Measurements from ENCODE around the gene GNPTAB. TPM values are rescaled to one million over a fixed set of nuclear protein-coding genes. Genes with fewer than 3 reads are reported as not detected.
"Not testable (repeated sequence)": the region's sequence is repeated elsewhere in the genome, so short reads cannot be mapped to it uniquely, and the experiment has no call there.

Gene GNPTAB
- total RNA-seq, 1 experiment from 2014 or later: 110 TPM

DNA sequence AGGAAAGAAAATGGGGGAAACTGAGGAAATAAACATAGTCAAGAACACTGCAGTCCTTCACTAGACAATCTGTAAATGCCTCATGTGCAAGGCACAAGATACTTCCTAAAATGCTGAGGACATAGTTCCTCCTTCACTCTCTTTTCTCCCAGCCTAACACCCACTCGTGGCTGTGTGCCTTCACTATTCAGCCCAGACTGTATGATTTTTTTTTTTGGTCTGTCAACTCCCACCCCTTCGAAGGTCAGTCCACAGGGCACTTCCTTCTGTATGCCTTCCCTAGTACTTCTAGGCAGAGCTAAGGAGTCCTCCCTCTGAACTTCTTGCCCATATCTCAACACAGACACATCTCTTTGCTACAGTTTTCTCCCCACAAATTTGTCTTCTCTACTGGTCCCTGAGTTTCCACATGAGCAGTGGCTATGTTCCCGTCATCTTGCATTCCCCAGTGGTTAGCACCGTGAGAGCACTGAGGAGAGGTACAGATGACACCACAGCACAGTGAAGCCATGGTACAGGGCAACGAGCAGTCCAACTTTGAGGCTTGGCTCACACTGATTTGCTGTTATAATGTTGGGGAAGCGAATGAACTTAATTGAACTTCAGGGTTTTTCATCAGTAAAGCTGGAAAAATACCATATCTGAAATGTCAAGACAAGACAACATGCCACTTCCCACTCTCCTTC, 67.4 kb downstream of the GNPTAB start:
- DNase-seq (ENCODE audit: low read depth, low spot score): no peak
- in situ Hi-C loops (cut with HindIII; ENCODE audit: low pct_unique_long_range_greater_than_20kb, low sequenced_read_pairs): no loop called here

DNA sequence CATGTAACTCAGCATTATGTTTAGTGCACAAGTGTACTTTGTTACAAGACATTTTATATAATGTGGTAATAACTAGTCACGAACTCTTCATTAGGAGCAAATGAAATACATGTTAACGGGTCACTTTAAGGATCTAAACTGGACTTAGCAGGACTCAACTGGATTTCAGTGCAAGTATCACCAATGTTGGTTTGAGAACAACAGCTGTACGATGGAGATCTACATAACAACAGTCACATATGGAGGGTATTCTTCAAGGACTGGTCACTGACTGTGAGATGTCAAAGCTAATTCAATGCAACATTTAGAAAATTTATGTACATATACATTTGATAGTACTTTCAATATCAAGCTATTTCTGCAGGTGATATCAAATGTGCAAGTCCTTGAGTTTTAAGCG, 69.0 kb downstream of the GNPTAB start:
- in situ Hi-C loops (cut with HindIII; ENCODE audit: low pct_unique_long_range_greater_than_20kb, low sequenced_read_pairs): no loop called here
- no peak for DNase-seq (ENCODE audit: low read depth, low spot score)

DNA sequence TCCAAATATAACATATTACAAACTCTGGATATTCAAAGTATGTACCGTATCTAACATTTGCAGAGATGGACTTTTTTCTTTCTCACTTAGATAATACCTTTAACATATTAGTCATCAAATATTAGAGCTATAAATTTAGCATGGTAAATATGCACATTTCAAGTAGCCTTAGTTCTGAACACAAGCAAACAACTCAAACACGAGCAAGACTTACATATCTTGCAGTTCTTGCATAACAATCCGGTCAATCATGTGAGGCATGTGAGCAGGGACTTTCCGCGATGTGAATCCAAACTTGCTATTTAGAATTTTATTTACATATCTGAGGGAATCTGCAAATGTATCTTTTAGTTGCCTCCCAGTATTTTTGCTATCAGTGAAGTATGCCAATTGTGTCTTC, 69.4 kb downstream of the GNPTAB start:
- no peak for DNase-seq (ENCODE audit: low read depth, low spot score)
- in situ Hi-C loops (cut with HindIII; ENCODE audit: low pct_unique_long_range_greater_than_20kb, low sequenced_read_pairs): no loop called here

DNA sequence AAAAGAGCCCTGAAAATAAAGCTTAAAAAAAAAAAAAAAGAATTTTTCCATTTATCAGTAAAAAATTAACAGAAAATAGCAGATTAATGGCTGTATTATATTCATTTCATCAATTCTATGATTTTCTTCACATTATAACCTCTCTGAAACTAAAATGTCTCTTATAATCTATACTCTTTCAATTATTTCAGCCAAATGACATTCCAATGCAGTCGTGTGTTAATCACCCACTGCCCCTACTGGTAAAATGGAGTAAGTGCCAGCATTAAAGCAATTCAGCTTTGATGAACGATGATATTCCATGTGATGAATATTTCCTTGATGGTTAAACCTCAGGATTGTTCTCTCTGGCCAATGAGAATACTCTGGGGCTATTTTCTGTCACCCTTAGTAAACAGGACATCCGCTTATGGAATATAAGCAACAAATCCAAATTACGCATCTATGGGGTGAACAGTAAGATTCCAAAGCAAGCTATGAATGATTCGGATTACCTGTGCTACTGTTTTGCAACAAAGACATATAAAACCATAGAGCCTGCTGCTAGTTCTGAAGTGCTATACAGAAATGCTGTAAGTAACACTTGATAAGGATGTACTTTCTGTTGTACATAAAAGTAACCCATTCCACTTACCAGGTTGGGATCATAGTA, 71.2 kb downstream of the GNPTAB start:
- in situ Hi-C loops (cut with HindIII; ENCODE audit: low pct_unique_long_range_greater_than_20kb, low sequenced_read_pairs): no loop called here
- DNase-seq (ENCODE audit: low read depth, low spot score): peak; percentile 72

DNA sequence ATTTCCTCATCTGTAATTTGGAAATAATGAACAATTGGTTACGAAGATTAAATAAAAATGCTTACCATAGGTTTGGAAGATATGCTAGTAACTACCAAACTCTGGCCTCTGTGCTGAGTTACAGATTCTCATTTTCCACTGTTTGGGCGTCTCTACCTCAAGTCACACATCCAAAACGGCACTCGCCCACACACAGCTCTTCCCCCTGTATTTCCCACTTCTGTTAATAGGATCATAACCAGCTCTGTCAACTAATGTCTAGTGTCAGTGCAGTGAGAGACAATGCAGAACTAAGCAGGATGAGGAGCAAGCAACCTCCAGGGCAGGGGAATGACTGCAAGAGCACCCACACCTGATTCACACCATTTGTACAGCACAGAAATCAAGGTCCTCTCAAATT, 80.6 kb downstream of the GNPTAB start:
- no peak for DNase-seq (ENCODE audit: low read depth, low spot score)
- in situ Hi-C loops (cut with HindIII; ENCODE audit: low pct_unique_long_range_greater_than_20kb, low sequenced_read_pairs): no loop called here

DNA sequence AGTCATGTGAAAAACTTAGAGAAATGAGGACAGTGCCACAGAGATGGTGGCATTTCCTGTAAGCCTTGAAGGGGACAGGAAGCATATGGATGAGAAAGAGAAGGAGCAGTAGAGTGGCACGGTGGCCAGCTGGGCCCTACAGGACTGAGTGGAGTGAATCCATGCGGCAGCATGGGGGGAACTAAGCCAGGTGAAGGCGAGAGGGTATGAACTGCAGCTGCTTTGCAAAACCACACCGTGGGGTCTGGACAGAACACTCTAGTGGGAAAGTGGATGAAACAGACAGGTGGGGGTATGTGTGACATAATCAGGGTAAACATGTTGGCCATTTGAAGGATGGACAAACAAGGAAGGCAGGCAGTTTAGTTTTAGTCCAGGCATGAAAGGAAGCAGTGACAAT, 81.1 kb downstream of the GNPTAB start:
- no peak for DNase-seq (ENCODE audit: low read depth, low spot score)
- in situ Hi-C loops (cut with HindIII; ENCODE audit: low pct_unique_long_range_greater_than_20kb, low sequenced_read_pairs): no loop called here

DNA sequence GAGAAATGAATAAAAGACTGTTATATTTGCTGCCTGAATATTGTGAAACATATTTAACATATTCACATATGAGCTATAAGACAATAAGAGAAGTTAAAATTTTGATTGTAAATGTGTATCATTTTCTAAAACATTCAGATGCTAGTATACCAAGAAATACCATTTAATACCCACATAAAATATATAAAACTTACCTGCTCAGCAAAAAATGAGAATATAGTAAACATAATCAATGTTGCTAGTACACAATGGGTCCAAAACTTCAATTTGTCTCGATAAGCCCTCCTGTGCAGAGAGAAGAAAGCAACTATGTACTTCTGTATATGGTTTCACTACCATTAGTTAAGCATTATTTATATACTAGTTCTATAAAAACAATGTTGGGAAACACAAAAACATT, 81.9 kb downstream of the GNPTAB start:
- in situ Hi-C loops (cut with HindIII; ENCODE audit: low pct_unique_long_range_greater_than_20kb, low sequenced_read_pairs): no loop called here
- no peak for DNase-seq (ENCODE audit: low read depth, low spot score)

DNA sequence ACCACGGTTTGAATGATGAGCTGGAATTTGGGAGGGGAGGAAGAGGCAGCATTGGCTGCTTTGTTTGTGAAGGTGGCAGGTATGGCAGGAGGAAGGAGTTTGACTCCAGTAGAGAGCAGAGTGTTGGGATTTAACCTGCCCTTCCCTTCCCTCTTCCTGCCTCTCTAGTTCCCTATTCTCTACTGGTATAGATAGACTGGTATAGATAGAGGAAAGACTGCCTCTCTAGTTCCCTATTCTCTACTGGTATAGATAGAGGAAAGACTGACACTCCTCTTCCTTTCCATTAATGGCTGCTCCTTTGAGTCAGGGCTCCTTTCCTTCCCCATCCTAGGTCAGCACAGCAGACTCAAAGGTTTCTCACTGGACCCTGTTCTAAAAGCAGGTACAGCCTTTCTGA, 83.1 kb downstream of the GNPTAB start:
- in situ Hi-C loops (cut with HindIII; ENCODE audit: low pct_unique_long_range_greater_than_20kb, low sequenced_read_pairs): no loop called here

DNA sequence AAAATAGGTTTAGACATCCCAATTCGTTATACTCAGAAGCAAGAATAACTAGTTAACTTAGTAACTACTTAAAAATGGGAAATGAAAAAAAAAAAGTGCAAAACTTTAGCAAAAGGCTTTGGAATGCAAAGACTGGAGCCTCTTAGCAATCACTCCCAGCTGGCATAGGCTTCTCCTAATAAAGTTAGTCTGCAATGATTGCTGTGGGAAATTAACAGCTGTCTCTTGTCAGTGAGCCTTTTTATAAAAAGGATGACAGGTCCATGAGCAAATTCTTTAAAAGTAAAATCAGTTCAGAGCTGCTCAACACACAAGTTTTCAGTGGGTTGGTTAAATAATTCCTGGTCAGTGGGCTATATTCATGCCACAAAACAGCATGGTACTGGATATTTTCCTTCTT, 84.1 kb downstream of the GNPTAB start:
- no peak for DNase-seq (ENCODE audit: low read depth, low spot score)
- in situ Hi-C loops (cut with HindIII; ENCODE audit: low pct_unique_long_range_greater_than_20kb, low sequenced_read_pairs): no loop called here

More for the DNA sequence above, 83.1 kb downstream of the GNPTAB start:
- no peak for DNase-seq (ENCODE audit: low read depth, low spot score)

DNA sequence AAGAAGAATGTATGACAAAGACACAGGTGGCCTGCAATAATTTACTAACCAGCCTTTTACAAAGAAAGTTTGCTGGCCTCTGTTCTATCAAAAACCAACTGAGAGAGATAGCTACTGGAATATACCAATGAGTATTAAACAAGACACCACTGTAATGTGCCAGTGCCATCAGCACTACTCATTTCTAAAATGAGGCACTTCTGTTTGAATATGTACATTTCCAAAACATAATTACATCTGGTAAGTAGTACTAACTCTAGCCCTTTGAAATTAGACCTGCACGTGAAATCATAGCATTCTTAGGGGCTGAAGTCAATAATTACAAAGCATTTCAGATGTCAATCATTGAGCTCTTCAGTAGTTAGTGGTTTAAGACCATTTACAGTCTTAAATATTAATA, 84.6 kb downstream of the GNPTAB start:
- in situ Hi-C loops (cut with HindIII; ENCODE audit: low pct_unique_long_range_greater_than_20kb, low sequenced_read_pairs): no loop called here
- no peak for DNase-seq (ENCODE audit: low read depth, low spot score)

DNA sequence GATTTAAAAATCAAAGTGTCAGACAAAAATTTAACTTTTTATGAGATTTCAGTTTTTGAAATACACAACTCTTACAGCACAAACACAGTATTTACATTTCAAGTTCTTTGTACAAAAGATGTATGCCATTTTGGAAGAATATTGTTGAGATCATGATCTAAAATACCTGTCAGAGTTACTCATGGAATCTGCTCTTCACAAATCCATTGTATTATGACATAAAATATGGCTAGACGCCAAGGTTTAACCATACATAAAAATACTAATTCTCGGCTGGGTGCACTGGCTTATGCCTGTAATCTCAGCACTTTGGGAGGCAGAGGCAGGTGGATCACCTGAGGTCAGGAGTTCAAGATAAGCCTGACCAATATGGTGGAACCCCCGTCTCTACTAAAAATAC, 85.3 kb downstream of the GNPTAB start:
- in situ Hi-C loops (cut with HindIII; ENCODE audit: low pct_unique_long_range_greater_than_20kb, low sequenced_read_pairs): no loop called here
- no peak for DNase-seq (ENCODE audit: low read depth, low spot score)

DNA sequence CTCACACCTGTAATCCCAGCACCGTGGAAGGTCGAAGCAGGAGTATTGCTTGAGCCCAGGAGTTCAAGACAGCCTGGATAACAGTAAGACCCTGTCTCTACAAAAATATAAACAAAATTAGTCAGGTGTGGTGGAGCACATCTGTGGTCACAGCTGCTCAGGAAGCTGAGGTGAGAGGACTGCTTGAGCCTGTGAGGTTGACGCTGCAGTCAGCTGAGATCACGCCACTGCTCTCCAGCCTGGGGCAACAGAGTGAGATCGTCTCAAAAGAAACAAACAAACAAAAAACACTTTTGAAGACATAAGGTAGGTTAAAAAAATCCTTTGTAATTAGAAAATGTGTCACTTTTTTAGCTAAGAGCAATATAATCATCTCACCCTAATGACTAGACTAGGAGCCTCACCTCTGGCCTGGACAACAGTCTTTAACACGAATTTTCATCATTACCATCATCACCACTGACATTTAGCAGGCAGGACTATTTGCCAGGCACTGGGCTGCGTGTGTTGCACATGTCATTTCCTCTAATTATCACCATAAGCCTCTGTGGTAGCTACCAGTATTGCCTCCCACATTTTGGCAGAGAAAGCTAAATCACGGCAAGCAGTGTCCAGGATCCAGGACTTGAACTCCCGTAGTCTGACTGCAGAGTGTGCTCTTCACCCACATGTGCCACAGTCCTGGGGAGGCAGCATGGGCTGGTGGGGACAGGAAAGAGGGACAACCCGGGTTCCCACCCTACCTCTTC, 86.9 kb downstream of the GNPTAB start:
- DNase-seq (ENCODE audit: low read depth, low spot score): peak; percentile 19
- in situ Hi-C loops (cut with HindIII; ENCODE audit: low pct_unique_long_range_greater_than_20kb, low sequenced_read_pairs): no loop called here

DNA sequence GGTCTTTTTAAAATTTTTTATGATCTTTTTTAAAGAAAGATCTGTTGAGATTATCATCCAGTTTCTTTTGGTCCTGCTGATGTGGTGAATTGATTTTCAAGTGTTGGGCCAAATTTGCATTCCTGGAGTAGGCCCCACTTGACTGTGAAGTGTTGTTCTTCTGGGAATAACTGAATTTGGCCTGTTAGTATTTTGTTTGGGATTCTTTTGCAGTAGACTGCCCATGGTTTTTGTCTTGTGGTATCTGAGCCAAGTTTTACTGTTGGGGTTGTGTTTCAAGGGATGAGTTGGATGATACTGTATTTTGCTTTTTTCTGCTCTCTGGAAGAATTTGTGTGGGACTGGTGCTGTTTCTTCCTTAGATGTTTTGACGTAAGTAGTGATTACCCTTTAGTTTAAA, 87.5 kb downstream of the GNPTAB start:
- no peak for DNase-seq (ENCODE audit: low read depth, low spot score)
- in situ Hi-C loops (cut with HindIII; ENCODE audit: low pct_unique_long_range_greater_than_20kb, low sequenced_read_pairs): no loop called here

DNA sequence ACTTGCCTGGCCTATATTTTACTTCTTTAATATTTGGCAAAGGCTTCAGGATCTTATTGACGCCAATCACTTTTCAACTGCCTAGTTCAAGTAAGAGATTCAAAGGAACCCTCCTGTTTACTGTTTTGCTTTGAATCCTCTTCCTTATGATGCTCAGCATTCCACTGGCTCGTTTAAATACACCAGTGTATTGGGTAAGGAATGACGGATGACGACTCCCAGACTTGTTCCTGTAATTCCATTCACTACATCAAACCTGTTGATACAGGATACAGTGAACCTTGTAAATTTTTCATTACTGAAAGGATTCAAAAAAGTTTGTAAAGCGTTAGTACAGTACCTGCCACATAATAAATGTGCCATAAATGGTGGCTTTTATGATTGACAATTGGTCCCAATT, 89.8 kb downstream of the GNPTAB start:
- in situ Hi-C loops (cut with HindIII; ENCODE audit: low pct_unique_long_range_greater_than_20kb, low sequenced_read_pairs): no loop called here
- DNase-seq (ENCODE audit: low read depth, low spot score): no peak

DNA sequence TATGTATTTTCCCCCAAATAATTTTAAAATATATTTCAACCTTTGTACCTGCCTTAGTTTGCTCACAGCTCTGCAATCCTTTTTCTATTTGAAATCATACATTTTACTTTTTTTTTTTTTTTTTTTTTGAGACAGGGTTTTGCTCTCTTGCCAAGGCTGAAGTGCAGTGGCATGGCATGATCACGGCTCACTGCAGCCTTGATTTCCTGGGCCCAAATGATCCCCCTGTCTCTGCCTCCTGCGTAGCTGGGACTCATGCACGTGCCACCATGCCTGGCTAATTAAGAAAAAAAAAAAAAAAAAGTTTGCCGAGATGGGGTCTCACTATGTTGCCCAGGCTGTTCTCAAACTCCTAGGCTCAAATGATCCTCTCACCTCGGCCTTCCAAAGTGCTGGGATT, 90.2 kb downstream of the GNPTAB start:
- DNase-seq (ENCODE audit: low read depth, low spot score): no peak
- in situ Hi-C loops (cut with HindIII; ENCODE audit: low pct_unique_long_range_greater_than_20kb, low sequenced_read_pairs): no loop called here

DNA sequence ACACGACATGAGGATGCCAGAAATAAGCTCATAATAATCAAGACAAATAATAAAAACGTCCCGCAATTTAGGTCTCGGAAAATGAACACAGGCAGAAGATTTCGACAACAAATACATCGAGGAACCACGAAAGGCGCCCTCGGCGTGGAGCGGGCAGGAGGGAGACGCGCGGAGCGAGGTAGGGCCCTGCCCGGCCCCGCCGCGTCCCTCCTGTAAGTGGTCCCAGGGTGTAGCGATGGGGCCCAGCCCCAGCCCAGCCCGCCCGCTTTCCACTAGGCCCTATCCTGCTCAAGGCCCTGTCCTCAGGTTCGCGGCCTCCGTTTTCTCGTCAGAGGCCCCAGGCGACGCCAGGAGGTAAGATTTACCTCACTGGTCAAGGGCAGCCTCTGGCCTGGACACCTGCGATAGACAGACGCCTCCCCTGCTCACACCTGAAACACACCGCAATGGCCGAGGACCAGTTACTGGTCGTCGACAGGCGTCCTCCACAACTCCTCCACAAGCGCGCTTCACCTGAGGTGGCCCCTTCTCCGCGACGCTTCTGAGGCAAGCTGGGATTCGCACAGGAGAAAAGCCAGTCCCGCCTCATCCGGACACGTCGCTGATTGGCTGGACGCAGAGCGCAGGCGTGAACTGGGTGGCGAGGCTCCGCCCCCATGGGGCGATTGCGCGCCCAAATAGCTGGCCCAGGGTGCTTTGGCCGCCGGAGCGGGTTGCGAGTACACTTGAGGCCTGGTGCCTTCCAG, 91.7 kb downstream of the GNPTAB start, which contains the start of gene SYCP3:
TSS of gene SYCP3 (minus strand) at position 543 of the 746 bp plus-strand sequence. CDS start 1,527 bp downstream, outside the sequence.
- DNase-seq (ENCODE audit: low read depth, low spot score): no peak
- in situ Hi-C loops (cut with HindIII; ENCODE audit: low pct_unique_long_range_greater_than_20kb, low sequenced_read_pairs): no loop called here

DNA sequence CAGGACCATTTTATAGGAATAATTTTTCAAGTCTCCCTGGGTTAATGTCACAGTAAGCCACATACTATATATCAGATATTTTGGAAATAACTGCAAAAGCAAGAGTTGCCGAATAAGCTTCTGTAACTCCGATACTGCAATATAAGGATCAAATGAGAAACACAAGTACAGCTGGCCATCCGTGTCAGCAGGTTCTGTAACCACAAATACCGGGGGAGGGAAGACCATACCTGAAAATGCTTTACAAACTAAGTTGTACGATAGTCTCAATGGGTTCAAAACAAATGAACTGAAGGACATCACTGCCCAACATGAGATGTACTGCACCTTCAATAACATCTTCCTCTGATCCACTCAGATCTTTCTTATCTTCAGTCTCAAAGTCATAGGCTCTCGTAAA, 93.3 kb downstream of the GNPTAB start:
- in situ Hi-C loops (cut with HindIII; ENCODE audit: low pct_unique_long_range_greater_than_20kb, low sequenced_read_pairs): no loop called here
- no peak for DNase-seq (ENCODE audit: low read depth, low spot score)

DNA sequence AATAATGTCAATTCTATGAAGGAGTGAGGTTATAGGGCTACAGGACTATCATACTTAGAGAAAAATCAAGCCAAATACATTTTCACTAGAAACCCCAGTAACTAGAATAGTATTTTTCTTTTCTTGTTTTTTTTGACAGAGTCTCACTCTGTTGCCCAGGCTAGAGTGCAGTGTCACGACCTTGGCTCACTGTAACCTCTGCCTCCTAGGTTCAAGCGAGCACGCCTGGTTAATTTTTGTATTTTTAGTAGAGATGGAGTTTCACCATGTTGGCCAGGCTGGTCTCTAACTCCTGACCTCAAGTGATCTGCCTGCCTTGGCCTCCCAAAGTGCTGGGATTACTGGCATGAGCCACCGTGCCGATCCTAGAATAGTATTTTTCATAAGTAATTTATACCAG, 96.3 kb downstream of the GNPTAB start:
- DNase-seq (ENCODE audit: low read depth, low spot score); in situ Hi-C loops (cut with HindIII; ENCODE audit: low pct_unique_long_range_greater_than_20kb, low sequenced_read_pairs): not testable (repeated sequence)
